CD4-positive, CD25-positive, alpha-beta regulatory T cell (primary cell): ENCODE results near the gene ABLIM1. TPM values are rescaled to one million over a fixed set of nuclear protein-coding genes. Genes with fewer than 3 reads are reported as not detected.

Experiments
- ATAC-seq, 2 donors: fragments of 150-1000 bp; cut with Tn5 transposase; one replicate each; pipeline ENCODE4 v1.10.0; 2021; ENCODE audit warnings: low read depth in 2 of 2, moderate number of reproducible peaks in 2 of 2, moderate library complexity in 1 of 2
- DNase-seq, 3 donors: peaks; one replicate each; pipeline versions ENCODE4 v3.0.0 to v3.0.0-alpha.2; 2012 to 2022; ENCODE audit warnings: mixed read lengths in 1 of 3
- H3K27ac ChIP-seq: one replicate; pipeline ENCODE4 v1.7.0; 2013; ENCODE audit warnings: mild to moderate bottlenecking, low read length; ENCODE audit not compliant: insufficient read depth, poor library complexity, severe bottlenecking
- H3K27me3 ChIP-seq: one replicate; pipeline ENCODE4 v1.7.0; 2013; ENCODE audit warnings: low read length; ENCODE audit not compliant: control insufficient read depth, insufficient read depth
- H3K36me3 ChIP-seq: one replicate; pipeline ENCODE4 v1.7.0; 2013; ENCODE audit warnings: mild to moderate bottlenecking, low read length, moderate library complexity; ENCODE audit not compliant: control insufficient read depth, insufficient read depth
- H3K4me1 ChIP-seq: 2 replicates; pipeline ENCODE4 v1.7.0; 2013; ENCODE audit warnings: mild to moderate bottlenecking, low read length; ENCODE audit not compliant: insufficient read depth, control insufficient read depth, poor library complexity, severe bottlenecking
- H3K4me3 ChIP-seq: one replicate; pipeline ENCODE4 v1.7.0; 2013; ENCODE audit warnings: low read depth, mild to moderate bottlenecking, low read length, moderate library complexity
- H3K9me3 ChIP-seq, 2 experiments: 1 replicate in 1 of 2; 2 replicates in 1 of 2; pipeline ENCODE4 v1.7.0; 2013; ENCODE audit warnings: low read length in 2 of 2, mild to moderate bottlenecking in 1 of 2, moderate library complexity in 1 of 2; ENCODE audit not compliant: control insufficient read depth in 2 of 2
- H3K27ac Mint-ChIP-seq, 3 donors: one replicate each; pipeline ENCODE4 v1.8.0; 2020 to 2022; ENCODE audit warnings: mild to moderate bottlenecking in 3 of 3, mixed read lengths in 3 of 3, moderate library complexity in 2 of 3
- H3K27me3 Mint-ChIP-seq: one replicate; pipeline ENCODE4 v1.8.0; 2022; ENCODE audit warnings: mild to moderate bottlenecking, mixed read lengths
- H3K36me3 Mint-ChIP-seq: one replicate; pipeline ENCODE4 v1.8.0; 2020; ENCODE audit warnings: mixed read lengths
- H3K4me1 Mint-ChIP-seq, 4 donors: one replicate each; pipeline ENCODE4 v1.8.0; 2020 to 2022; ENCODE audit warnings: mixed read lengths in 4 of 4, mild to moderate bottlenecking in 1 of 4
- H3K4me3 Mint-ChIP-seq, 4 donors: one replicate each; pipeline ENCODE4 v1.8.0; 2020 to 2022; ENCODE audit warnings: mild to moderate bottlenecking in 4 of 4, mixed read lengths in 4 of 4, moderate library complexity in 3 of 4
- H3K9me3 Mint-ChIP-seq, 7 donors: one replicate each; pipeline ENCODE4 v1.8.0; 2020 to 2022; ENCODE audit warnings: mixed read lengths in 7 of 7, mild to moderate bottlenecking in 3 of 7, moderate library complexity in 2 of 7
- polyA plus RNA-seq, 4 donors: library from polyadenylated mRNA; unstranded; fragments of 300-500 nt; fragmentation: Illumina TruSeq; gene quantifications; one replicate each; pipeline ENCODE4 v1.2.3, GENCODE V29; 2021
- total RNA-seq: library from RNA; stranded (reverse); gene quantifications from one replicate; pipeline ENCODE4 v1.2.3, GENCODE V29; 2022

ABLIM1 gene
- total and polyA plus RNA-seq, 5 donors from 2014 or later = 101 to 138 (median 131) TPM

DNA sequence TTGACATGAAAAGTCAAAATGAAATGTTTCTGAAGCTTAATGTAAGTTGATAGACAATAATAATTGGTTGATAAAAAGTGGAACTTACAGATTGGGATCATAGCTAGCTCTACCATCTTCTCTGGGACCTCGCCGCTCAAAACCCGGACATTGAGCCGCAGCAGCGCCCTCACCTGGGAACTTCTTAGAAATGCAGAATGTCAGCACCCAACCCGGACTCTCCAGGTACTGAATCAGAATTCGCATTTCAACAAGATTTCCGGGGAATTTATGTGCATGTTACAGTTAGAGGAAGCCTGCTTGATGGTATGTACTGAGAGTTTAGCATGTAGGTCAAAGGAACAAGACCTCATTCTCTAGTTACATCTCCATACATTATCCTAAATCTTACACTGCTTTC, 36.7 kb upstream of the ABLIM1 start:
- no peak overlapping the region for H3K27ac ChIP-seq
- no peaks in the 10 kb centered on the region for H3K27me3 ChIP-seq
- Mint-ChIP-seq H3K27me3 (no peaks in the 10 kb centered on the region), H3K36me3 (peaks cover 3% of the 10 kb centered on the region), H3K27ac (peak overlapping the region in 2 of 3 donors; percentile 80 to 82), H3K4me1 (peaks cover 2 to 24% (median 20%) of the 10 kb centered on the region in 4 donors), H3K9me3 (no peaks in the 10 kb centered on the region), H3K4me3 (peak overlapping the region in 1 of 4 donors; percentile 18)
- peaks cover 15% of the 10 kb centered on the region for H3K4me1 ChIP-seq
- ATAC-seq = no peak
- no peaks in the 10 kb centered on the region for H3K36me3 ChIP-seq
- H3K4me3 ChIP-seq = no peak overlapping the region
- no peaks in the 10 kb centered on the region for H3K9me3 ChIP-seq
- peak in 1 of 3 donors; percentile 28 for DNase-seq

DNA sequence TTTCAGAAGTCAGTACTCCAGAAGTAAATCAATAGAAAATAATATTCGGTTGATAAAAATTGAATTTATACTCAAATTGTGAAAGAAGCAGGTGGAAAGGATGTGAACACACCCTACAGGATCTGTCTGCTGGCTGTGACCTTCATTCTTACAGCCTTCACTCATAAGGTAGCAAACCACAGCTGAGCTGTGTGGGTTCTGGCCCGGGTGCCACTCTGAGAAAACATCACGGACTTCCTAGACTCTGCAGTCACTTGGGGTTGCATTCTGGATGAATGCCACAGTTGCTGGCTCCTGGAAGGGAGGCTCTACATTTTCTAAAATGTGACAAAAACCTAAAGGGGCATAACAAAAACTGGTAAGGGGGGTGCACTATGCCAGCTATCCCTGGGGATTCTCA, 36.0 kb upstream of the ABLIM1 start:
- peak overlapping the region in 1 of 4 donors; percentile 18 for H3K4me3 Mint-ChIP-seq

DNA sequence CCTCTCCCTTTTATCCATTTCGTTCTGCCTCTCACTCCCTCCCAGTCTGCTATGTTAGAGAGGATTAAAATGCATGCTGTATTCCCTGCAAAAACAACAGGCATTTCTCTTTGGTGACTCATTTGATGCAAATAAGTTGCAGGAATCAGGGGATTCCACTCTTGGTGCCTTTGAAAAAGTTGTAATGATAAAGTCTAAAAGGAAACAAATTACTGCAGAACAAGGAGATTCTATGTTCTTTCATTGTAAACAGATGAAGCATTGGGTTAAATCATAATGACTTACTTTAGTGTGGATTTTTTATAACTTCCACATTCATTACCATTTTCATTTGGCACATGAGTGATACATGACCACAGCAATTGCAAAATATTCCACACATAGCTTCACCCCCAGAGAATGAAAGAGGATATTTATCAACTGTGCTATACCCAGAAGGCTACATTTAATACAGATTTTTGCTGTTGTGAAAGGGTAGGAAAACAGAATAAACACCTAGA, 33.4 kb upstream of the ABLIM1 start:
- H3K4me3 Mint-ChIP-seq = no peak overlapping the region
- Histone ChIP-seq H3K27me3 (no peaks in the 10 kb centered on the region), H3K36me3 (no peaks in the 10 kb centered on the region), H3K9me3 (no peaks in the 10 kb centered on the region), H3K27ac (no peak overlapping the region), H3K4me3 (no peak overlapping the region), H3K4me1 (peaks cover 15% of the 10 kb centered on the region)
- no peaks in the 10 kb centered on the region for H3K36me3 Mint-ChIP-seq
- no peak overlapping the region for H3K27ac Mint-ChIP-seq
- peaks cover 5 to 27% (median 20%) of the 10 kb centered on the region in 4 donors for H3K4me1 Mint-ChIP-seq
- DNase-seq = no peak
- H3K9me3 Mint-ChIP-seq = no peaks in the 10 kb centered on the region
- peaks cover 4% of the 10 kb centered on the region for H3K27me3 Mint-ChIP-seq
- no peak for ATAC-seq

More for the DNA sequence above, 36.0 kb upstream of the ABLIM1 start:
- H3K4me3 ChIP-seq = no peak overlapping the region
- H3K36me3 ChIP-seq = no peaks in the 10 kb centered on the region
- Mint-ChIP-seq H3K36me3 (peaks cover 3% of the 10 kb centered on the region), H3K9me3 (no peaks in the 10 kb centered on the region), H3K27ac (peak overlapping the region in 2 of 3 donors; percentile 80 to 82), H3K4me1 (peaks cover 2 to 24% (median 20%) of the 10 kb centered on the region in 4 donors), H3K27me3 (peaks cover 4% of the 10 kb centered on the region)
- H3K4me1 ChIP-seq = peaks cover 15% of the 10 kb centered on the region
- H3K9me3 ChIP-seq = no peaks in the 10 kb centered on the region
- H3K27me3 ChIP-seq = no peaks in the 10 kb centered on the region
- no peak overlapping the region for H3K27ac ChIP-seq
- DNase-seq (peak in 2 of 3 donors; percentile 19 to 83), ATAC-seq (peak; percentile 78 to 88)

DNA sequence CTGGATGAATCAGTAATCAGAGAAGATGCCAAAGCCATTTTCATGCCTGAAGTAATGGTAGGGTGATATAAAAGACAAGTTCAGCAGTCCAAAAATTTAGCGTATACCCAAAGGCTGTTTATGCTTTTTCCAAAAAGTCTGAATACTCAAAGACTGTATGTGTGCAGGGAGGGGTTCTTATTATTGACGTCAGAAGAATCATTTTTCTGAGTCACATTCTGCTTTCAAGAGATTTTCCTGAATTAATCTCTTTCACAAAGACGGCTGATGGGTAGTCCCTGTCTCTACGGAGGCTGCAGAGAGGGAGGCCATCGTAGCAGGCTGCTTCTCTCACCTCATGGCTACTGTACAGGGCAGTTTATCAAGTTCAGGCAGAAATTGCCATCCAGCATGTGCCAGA, 30.7 kb upstream of the ABLIM1 start:
- H3K27ac ChIP-seq = no peak overlapping the region
- H3K27me3 Mint-ChIP-seq = peaks cover 4% of the 10 kb centered on the region
- H3K4me3 ChIP-seq = no peak overlapping the region
- H3K4me3 Mint-ChIP-seq = no peak overlapping the region
- DNase-seq = no peak
- peak overlapping the region in 1 of 3 donors; percentile 13 for H3K27ac Mint-ChIP-seq
- H3K36me3 Mint-ChIP-seq = no peaks in the 10 kb centered on the region
- H3K9me3 ChIP-seq = no peaks in the 10 kb centered on the region
- H3K9me3 Mint-ChIP-seq = no peaks in the 10 kb centered on the region
- peaks cover 4% of the 10 kb centered on the region for H3K4me1 ChIP-seq
- H3K36me3 ChIP-seq = no peaks in the 10 kb centered on the region
- no peaks in the 10 kb centered on the region for H3K27me3 ChIP-seq
- peaks cover 3 to 14% (median 5%) of the 10 kb centered on the region in 4 donors for H3K4me1 Mint-ChIP-seq
- no peak for ATAC-seq

DNA sequence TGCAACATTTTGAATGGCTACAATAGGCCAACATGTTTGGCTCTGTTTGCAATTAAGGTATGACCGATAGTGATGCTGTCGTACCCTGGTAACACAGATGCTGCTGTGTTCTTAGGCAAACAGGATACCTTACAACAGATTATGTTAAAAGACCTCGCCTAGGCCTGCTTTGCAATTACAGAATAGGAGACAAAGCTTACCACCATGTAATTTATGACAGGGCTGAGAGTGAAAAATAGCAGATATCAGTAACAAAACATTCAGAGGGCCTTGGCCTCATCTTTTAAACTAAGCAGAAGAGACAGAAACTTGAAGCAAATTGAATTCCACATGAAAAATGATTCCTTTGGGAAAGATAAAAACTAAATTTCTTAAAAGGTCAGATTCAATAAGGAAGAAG, 29.4 kb upstream of the ABLIM1 start:
- H3K4me1 ChIP-seq = no peaks in the 10 kb centered on the region
- no peak for ATAC-seq
- H3K27me3 Mint-ChIP-seq = peaks cover 4% of the 10 kb centered on the region
- H3K4me3 Mint-ChIP-seq = no peak overlapping the region
- no peaks in the 10 kb centered on the region for H3K9me3 Mint-ChIP-seq
- H3K27me3 ChIP-seq = no peaks in the 10 kb centered on the region
- no peak overlapping the region for H3K4me3 ChIP-seq
- DNase-seq = no peak
- H3K9me3 ChIP-seq = no peaks in the 10 kb centered on the region
- no peak overlapping the region for H3K27ac ChIP-seq
- no peak overlapping the region for H3K27ac Mint-ChIP-seq
- H3K36me3 Mint-ChIP-seq = no peaks in the 10 kb centered on the region
- no peaks in the 10 kb centered on the region for H3K36me3 ChIP-seq
- H3K4me1 Mint-ChIP-seq = peaks cover 3 to 6% (median 4%) of the 10 kb centered on the region in 4 donors

DNA sequence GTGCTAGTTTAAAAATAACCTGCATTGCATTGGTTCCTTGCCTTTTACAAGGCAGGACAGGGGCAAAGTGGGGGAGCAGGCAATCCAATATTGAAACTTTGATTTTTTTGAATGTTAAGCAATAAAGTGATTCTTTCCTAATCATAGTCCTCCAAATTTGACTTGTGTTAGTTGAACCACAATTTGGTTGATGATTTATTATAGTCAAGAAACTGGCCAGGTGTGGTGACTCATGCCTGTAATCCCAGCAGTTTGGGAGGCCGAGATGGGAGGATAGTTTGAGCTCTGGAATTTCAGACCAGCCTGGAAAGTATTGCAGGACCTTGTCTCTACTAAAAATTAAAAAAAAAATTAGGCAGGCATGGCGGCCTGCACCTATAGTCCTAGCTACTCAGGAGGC, 27.9 kb upstream of the ABLIM1 start:
- Mint-ChIP-seq H3K36me3 (no peaks in the 10 kb centered on the region), H3K4me3 (no peak overlapping the region), H3K4me1 (peaks cover 3 to 12% (median 4%) of the 10 kb centered on the region in 4 donors), H3K9me3 (no peaks in the 10 kb centered on the region), H3K27ac (peak overlapping the region in 1 of 3 donors; percentile 1), H3K27me3 (peaks cover 4% of the 10 kb centered on the region)
- no peaks in the 10 kb centered on the region for H3K27me3 ChIP-seq
- no peaks in the 10 kb centered on the region for H3K36me3 ChIP-seq
- H3K4me3 ChIP-seq = no peak overlapping the region
- no peaks in the 10 kb centered on the region for H3K4me1 ChIP-seq
- H3K9me3 ChIP-seq = no peaks in the 10 kb centered on the region
- no peak for DNase-seq
- ATAC-seq = no peak
- H3K27ac ChIP-seq = no peak overlapping the region

DNA sequence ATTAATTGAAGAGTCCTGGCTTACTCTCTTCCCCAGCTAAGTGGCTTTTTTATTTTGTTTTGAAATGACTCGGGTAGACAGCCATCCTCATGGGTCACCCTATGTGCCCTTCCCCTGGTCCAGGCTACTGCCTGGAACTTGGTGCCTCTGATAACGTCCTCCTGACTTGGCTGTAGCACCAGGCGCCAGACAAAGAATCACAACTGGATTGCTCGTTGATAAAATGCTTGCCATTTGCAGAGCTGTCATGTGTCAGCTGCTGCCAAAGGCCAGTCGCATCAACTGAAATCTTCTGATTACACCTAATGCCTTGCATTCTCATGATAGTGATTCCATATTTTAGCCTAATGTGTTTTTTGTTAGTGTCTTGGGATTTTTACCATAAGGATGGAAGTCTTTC, 27.4 kb upstream of the ABLIM1 start:
- no peak for ATAC-seq
- Mint-ChIP-seq H3K27me3 (peaks cover 4% of the 10 kb centered on the region), H3K4me1 (peaks cover 3 to 12% (median 6%) of the 10 kb centered on the region in 4 donors), H3K36me3 (no peaks in the 10 kb centered on the region), H3K9me3 (no peaks in the 10 kb centered on the region), H3K27ac (peak overlapping the region in 1 of 3 donors; percentile 29), H3K4me3 (no peak overlapping the region)
- DNase-seq = no peak
- no peaks in the 10 kb centered on the region for H3K27me3 ChIP-seq
- no peaks in the 10 kb centered on the region for H3K36me3 ChIP-seq
- H3K4me1 ChIP-seq = no peaks in the 10 kb centered on the region
- H3K9me3 ChIP-seq = no peaks in the 10 kb centered on the region
- no peak overlapping the region for H3K4me3 ChIP-seq
- H3K27ac ChIP-seq = no peak overlapping the region

DNA sequence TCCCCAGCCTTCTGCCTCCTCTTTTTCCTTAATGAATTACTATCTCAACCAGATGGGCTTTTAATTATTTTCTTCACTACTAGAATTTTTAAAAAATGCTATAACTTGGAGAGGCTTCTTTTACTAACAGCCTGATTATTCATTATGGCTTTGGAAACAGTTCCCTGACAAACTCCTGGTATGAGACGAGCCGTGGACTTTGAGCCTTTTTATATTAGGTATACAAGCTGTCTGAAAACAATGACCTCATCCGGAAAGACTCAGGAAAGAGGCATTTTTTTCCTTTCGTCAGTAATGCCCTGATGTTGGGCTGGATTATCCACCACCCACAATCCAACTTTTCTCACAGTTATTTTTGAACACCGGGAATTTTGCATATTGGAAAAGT, 26.7 kb upstream of the ABLIM1 start:
- no peaks in the 10 kb centered on the region for H3K36me3 ChIP-seq
- no peak overlapping the region for H3K4me3 Mint-ChIP-seq
- no peak overlapping the region for H3K27ac ChIP-seq
- H3K36me3 Mint-ChIP-seq = no peaks in the 10 kb centered on the region
- peaks cover 4% of the 10 kb centered on the region for H3K27me3 Mint-ChIP-seq
- no peak overlapping the region for H3K4me3 ChIP-seq
- H3K9me3 ChIP-seq = no peaks in the 10 kb centered on the region
- peaks cover 3 to 13% (median 7%) of the 10 kb centered on the region in 4 donors for H3K4me1 Mint-ChIP-seq
- ATAC-seq (no peak), DNase-seq (no peak)
- H3K4me1 ChIP-seq = no peaks in the 10 kb centered on the region
- no peaks in the 10 kb centered on the region for H3K9me3 Mint-ChIP-seq
- no peak overlapping the region for H3K27ac Mint-ChIP-seq
- no peaks in the 10 kb centered on the region for H3K27me3 ChIP-seq
